Adrenal gland (tissue), 5 donors: Measurements from ENCODE around the gene RPRML.

Experiments used
- CTCF ChIP-seq, 6 experiments: fragments of 450-650 bp in 4 of 6; fragments of 200-600 bp in 2 of 6; sonication (generic) in 1 of 6; IDR thresholded peaks; 1 replicate in 5 of 6; 2 replicates in 1 of 6; pipeline versions ENCODE4 v1.5.1 to v1.8.0; 2016 to 2021; ENCODE audit warnings: antibody characterized with exemption in 6 of 6, mild to moderate bottlenecking in 2 of 6, moderate library complexity in 1 of 6
- POLR2A ChIP-seq, 2 donors: fragments of 450-650 bp; IDR thresholded peaks; one replicate each; pipeline ENCODE4 v1.6.1; 2017; ENCODE audit warnings: antibody characterized with exemption in 2 of 2, mild to moderate bottlenecking in 2 of 2, moderate library complexity in 1 of 2
- donor health status: DM: no; HTN: no; CAD: no.

GRCh38 chr17:46991617-46992016, 12.6 kb upstream of the RPRML start:
- TF ChIP-seq POLR2A (IDR thresholded peaks at IDR 0.05), result no peak
- no peak for TF ChIP-seq CTCF (IDR thresholded peaks at IDR 0.05)
